ENCODE results near the gene CC2D2B. TPM values are rescaled to one million over a fixed set of nuclear protein-coding genes. Genes with fewer than 3 reads are reported as not detected.
A peak's percentile ranks its signal among the peaks of the same experiment; 100 is the strongest.

Gene CC2D2B
- total and polyA plus RNA-seq, 2 experiments from 2014 or later: 0.39 TPM; not detected in 1

- no peak overlapping the region for H2AFZ ChIP-seq
- DNase-seq: no peak
- TF ChIP-seq EZH2phosphoT487 (IDR thresholded peaks at IDR 0.05; ENCODE audit: insufficient read depth, low read depth): no peak
- TF ChIP-seq EZH2 (IDR thresholded peaks at IDR 0.05; ENCODE audit: insufficient read depth, poor library complexity, severe bottlenecking): no peak
- no peaks in the 10 kb centered on the region for H3F3A ChIP-seq (ENCODE audit: insufficient read depth)
- no peaks in the 10 kb centered on the region for H3K79me2 ChIP-seq (ENCODE audit: insufficient read depth)
- H3K9me3 ChIP-seq (ENCODE audit: low read depth): no peaks in the 10 kb centered on the region
- in situ Hi-C loops (cut with MboI): no loop called here
- H3K4me2 ChIP-seq (ENCODE audit: unreplicated experiment): no peak overlapping the region
- H3K36me3 ChIP-seq (ENCODE audit: low read depth): no peaks in the 10 kb centered on the region
- 70 to 89% methylated on average over 1 of the region's 1 CpG for WGBS, 2 experiments (ENCODE audit: low coverage in 1 of 2, low lambda C conversion rate in 2 of 2, missing lambda C conversion rate in 2 of 2)
- H3K4me3 ChIP-seq: no peak overlapping the region
- no peaks in the 10 kb centered on the region for H4K20me1 ChIP-seq (ENCODE audit: insufficient read depth)
- H3K4me1 ChIP-seq (ENCODE audit: insufficient read depth): no peaks in the 10 kb centered on the region
- H3K9me2 ChIP-seq (ENCODE audit: insufficient read depth): no peaks in the 10 kb centered on the region
- no peaks in the 10 kb centered on the region for H3K27me3 ChIP-seq (replicated peaks; ENCODE audit: insufficient read depth)
- no peak overlapping the region for H3K9ac ChIP-seq
- no peak overlapping the region for H3K27ac ChIP-seq
These were observed 90.5 kb downstream of the CC2D2B start for GRCh38 chr10:95998255-95998784.

DNA sequence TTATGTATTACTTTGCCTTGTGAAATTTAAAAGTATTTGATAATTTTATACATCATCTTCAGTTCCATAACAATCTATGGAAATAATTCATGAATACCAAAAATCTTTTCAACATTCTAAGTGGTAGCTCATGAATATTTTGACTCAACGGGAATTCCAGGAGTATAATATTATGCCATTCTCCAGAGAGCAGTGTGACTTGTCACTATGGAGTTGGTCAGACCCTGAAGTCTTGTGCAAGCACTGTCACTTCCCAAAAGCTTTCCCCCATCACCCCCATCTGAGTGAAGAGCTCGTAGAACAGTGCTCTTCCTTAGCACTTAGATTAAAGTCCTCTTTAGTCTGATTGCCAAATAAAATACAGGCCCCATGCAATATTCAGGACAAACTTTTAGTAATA lies 106.2 kb downstream of the CC2D2B start:
- 64 to 68% methylated on average over 2 of the region's 2 CpGs for WGBS, 2 experiments (ENCODE audit: low coverage in 1 of 2, low lambda C conversion rate in 2 of 2, missing lambda C conversion rate in 2 of 2)
- no peak overlapping the region for H3K4me3 ChIP-seq
- no peaks in the 10 kb centered on the region for H3K4me1 ChIP-seq (ENCODE audit: insufficient read depth)
- no peak overlapping the region for H3K27ac ChIP-seq
- H2AFZ ChIP-seq: no peak overlapping the region
- no peak overlapping the region for H3K9ac ChIP-seq
- H3K27me3 ChIP-seq (replicated peaks; ENCODE audit: insufficient read depth): no peaks in the 10 kb centered on the region; the same call in none of the 2 replicates
- DNase-seq: no peak
- H4K20me1 ChIP-seq (ENCODE audit: insufficient read depth): no peaks in the 10 kb centered on the region
- no peaks in the 10 kb centered on the region for H3K9me2 ChIP-seq (ENCODE audit: insufficient read depth)
- no peak overlapping the region for H3K4me2 ChIP-seq (ENCODE audit: unreplicated experiment)
- no peaks in the 10 kb centered on the region for H3K9me3 ChIP-seq (ENCODE audit: low read depth)
- no peaks in the 10 kb centered on the region for H3K36me3 ChIP-seq (ENCODE audit: low read depth)
- in situ Hi-C loops (cut with MboI): loop anchor here (25.0 kb wide), 1 partner anchor 273 kb away; no protein-coding TSS in a partner anchor
- no peaks in the 10 kb centered on the region for H3F3A ChIP-seq (ENCODE audit: insufficient read depth)
- no peaks in the 10 kb centered on the region for H3K79me2 ChIP-seq (ENCODE audit: insufficient read depth)
- TF ChIP-seq EZH2phosphoT487 (IDR thresholded peaks at IDR 0.05; ENCODE audit: insufficient read depth, low read depth) (no peak), EZH2 (IDR thresholded peaks at IDR 0.05; ENCODE audit: insufficient read depth, poor library complexity, severe bottlenecking) (no peak)

DNA sequence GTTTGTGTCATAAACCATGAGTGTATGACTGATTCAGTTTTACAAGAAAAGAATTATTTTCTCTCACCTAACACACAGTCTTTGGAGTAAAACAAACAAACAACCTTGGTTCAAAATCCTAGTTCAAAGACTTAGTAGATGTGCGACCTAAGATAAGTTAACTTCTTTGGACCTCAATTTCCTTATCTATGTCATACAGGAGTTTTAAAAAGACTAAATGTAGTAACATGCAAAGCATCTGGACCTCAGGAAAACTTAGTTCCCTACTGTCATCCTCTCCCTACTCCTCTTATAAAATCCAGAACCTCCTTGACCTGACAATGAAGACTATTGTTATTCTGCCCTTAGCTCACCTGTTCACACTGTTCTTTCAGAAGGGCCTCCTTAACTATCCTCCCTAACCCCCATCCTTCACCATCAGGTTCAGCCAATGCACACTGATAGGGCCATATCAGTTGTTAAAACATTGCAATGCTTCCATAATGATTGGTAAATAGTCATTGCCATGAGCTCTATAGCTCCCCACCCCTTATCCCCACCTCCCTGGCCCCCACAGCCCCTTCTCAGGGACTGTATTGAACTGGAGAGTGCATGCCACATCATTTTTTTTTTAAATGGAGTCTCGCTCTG lies 106.8 kb downstream of the CC2D2B start:
- Histone ChIP-seq H3K9me3 (ENCODE audit: low read depth) (no peaks in the 10 kb centered on the region), H3K27ac (no peak overlapping the region), H3K9ac (no peak overlapping the region), H3K9me2 (ENCODE audit: insufficient read depth) (no peaks in the 10 kb centered on the region), H3K4me3 (no peak overlapping the region), H3K27me3 (replicated peaks; ENCODE audit: insufficient read depth) (no peaks in the 10 kb centered on the region; the same call in 1 of the 2 replicates), H3K79me2 (ENCODE audit: insufficient read depth) (no peaks in the 10 kb centered on the region), H3K4me1 (ENCODE audit: insufficient read depth) (no peaks in the 10 kb centered on the region), H4K20me1 (ENCODE audit: insufficient read depth) (no peaks in the 10 kb centered on the region), H3F3A (ENCODE audit: insufficient read depth) (no peaks in the 10 kb centered on the region), H3K4me2 (ENCODE audit: unreplicated experiment) (no peak overlapping the region), H2AFZ (no peak overlapping the region), H3K36me3 (ENCODE audit: low read depth) (no peaks in the 10 kb centered on the region)
- TF ChIP-seq EZH2 (IDR thresholded peaks at IDR 0.05; ENCODE audit: insufficient read depth, poor library complexity, severe bottlenecking) (no peak), EZH2phosphoT487 (IDR thresholded peaks at IDR 0.05; ENCODE audit: insufficient read depth, low read depth) (no peak)
- no peak for DNase-seq
- in situ Hi-C loops (cut with MboI): loop anchor here (25.0 kb wide), 1 partner anchor 273 kb away; no protein-coding TSS in a partner anchor
- WGBS, 2 experiments (ENCODE audit: low coverage in 1 of 2, low lambda C conversion rate in 2 of 2, missing lambda C conversion rate in 2 of 2): 78 to 85% methylated on average over 2 of the region's 2 CpGs

DNA sequence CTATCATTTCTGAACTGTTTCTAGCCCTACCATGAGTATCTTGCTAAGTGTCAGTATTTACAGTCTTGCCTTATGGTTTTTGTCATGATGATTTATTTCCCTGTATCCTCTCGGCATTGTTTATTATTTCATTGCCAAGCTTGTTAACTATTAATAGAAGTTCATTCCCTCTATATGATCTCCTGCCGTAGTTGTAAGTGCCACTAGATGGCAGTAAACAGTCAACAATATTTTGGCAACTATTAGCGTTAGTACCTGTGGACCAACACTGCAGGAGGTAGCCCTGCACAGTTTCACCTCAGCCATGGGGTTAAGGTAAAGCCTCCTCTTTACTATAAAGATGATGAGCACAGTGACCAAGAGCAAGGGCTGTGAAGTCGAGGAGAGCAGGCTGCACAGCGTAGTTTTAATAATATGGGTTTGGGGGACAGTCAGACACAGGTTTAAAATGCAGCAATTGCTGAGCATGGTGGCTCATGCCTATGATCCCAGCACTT lies 109.5 kb downstream of the CC2D2B start:
- no peaks in the 10 kb centered on the region; the same call in 1 of the 2 replicates for H3K27me3 ChIP-seq (replicated peaks; ENCODE audit: insufficient read depth)
- DNase-seq: peak; percentile 65
- no peaks in the 10 kb centered on the region for H3K9me2 ChIP-seq (ENCODE audit: insufficient read depth)
- no peaks in the 10 kb centered on the region for H3F3A ChIP-seq (ENCODE audit: insufficient read depth)
- no peak for TF ChIP-seq EZH2phosphoT487 (IDR thresholded peaks at IDR 0.05; ENCODE audit: insufficient read depth, low read depth)
- no peak for TF ChIP-seq EZH2 (IDR thresholded peaks at IDR 0.05; ENCODE audit: insufficient read depth, poor library complexity, severe bottlenecking)
- 20 to 24% methylated on average over 5 of the region's 5 CpGs for WGBS, 2 experiments (ENCODE audit: low coverage in 1 of 2, low lambda C conversion rate in 2 of 2, missing lambda C conversion rate in 2 of 2)
- no peaks in the 10 kb centered on the region for H3K36me3 ChIP-seq (ENCODE audit: low read depth)
- no peaks in the 10 kb centered on the region for H4K20me1 ChIP-seq (ENCODE audit: insufficient read depth)
- no peaks in the 10 kb centered on the region for H3K79me2 ChIP-seq (ENCODE audit: insufficient read depth)
- H3K9ac ChIP-seq: no peak overlapping the region
- no peaks in the 10 kb centered on the region for H3K4me1 ChIP-seq (ENCODE audit: insufficient read depth)
- H2AFZ ChIP-seq: no peak overlapping the region
- no peaks in the 10 kb centered on the region for H3K9me3 ChIP-seq (ENCODE audit: low read depth)
- H3K4me2 ChIP-seq (ENCODE audit: unreplicated experiment): no peak overlapping the region
- no peak overlapping the region for H3K4me3 ChIP-seq
- in situ Hi-C loops (cut with MboI): loop anchor here (25.0 kb wide), 1 partner anchor 270 kb away; no protein-coding TSS in a partner anchor
- H3K27ac ChIP-seq: no peak overlapping the region

Data from GM23248 (cell line).